Adrenal gland (tissue), 12 donors: ENCODE data around the gene SYDE1. TPM values are rescaled to one million over a fixed set of nuclear protein-coding genes. Genes with fewer than 3 reads are reported as not detected.

Experiments used
- DNase-seq, 7 donors: peaks; one replicate each; pipeline ENCODE4 v3.0.0-alpha.2; 2019 to 2020
- H3K27ac ChIP-seq, 5 donors: fragments of 200-600 bp; sonication (generic) in 4 of 5; 1 replicate in 3 of 5; 2 replicates in 2 of 5; pipeline versions ENCODE4 v1.5.1 to v1.8.0; 2016 to 2020; ENCODE audit warnings: mild to moderate bottlenecking in 1 of 5
- H3K27me3 ChIP-seq: fragments of 200-600 bp; 2 replicates; pipeline ENCODE4 v1.8.0; 2021
- H3K36me3 ChIP-seq, 2 donors: fragments of 200-600 bp; replicated peaks in 1 of 2; 1 replicate in 1 of 2; 2 replicates in 1 of 2; pipeline versions ENCODE4 v1.5.1 to v1.8.0; 2018 to 2022
- H3K4me1 ChIP-seq, 2 donors: fragments of 200-600 bp; replicated peaks in 1 of 2; 1 replicate in 1 of 2; 2 replicates in 1 of 2; pipeline versions ENCODE4 v1.5.1 to v1.8.0; 2018 to 2021
- H3K4me3 ChIP-seq, 4 donors: fragments of 200-600 bp; sonication (generic) in 3 of 4; one replicate each; pipeline ENCODE4 v1.5.1; 2016 to 2018
- H3K9me3 ChIP-seq, 3 donors: fragments of 200-600 bp; sonication (generic) in 1 of 3; replicated peaks in 1 of 3; 1 replicate in 2 of 3; 2 replicates in 1 of 3; pipeline versions ENCODE4 v1.5.1 to v1.8.0; 2016 to 2021
- POLR2A ChIP-seq, 2 donors: fragments of 450-650 bp; IDR thresholded peaks; one replicate each; pipeline ENCODE4 v1.6.1; 2017; ENCODE audit warnings: antibody characterized with exemption in 2 of 2, mild to moderate bottlenecking in 2 of 2, moderate library complexity in 1 of 2
- WGBS, 4 donors: extraction: QIAGEN DNeasy Blood & Tissue Kit in 2 of 4; methylation state at CpG; one replicate each; pipeline versions ENCODE4 v1.1.5 to v1.1.7; 2013 to 2017; 5-methylcytosine and 5-hydroxymethylcytosine counted together
- intact Hi-C, 2 donors: fragments of 100-400 bp; cut with DNase I; formaldehyde crosslinking; loops; one replicate each; pipeline versions ENCODE4 v1.14.1 to v1.15.0; 2022 to 2023
- polyA plus RNA-seq, 3 donors: library from polyadenylated mRNA; stranded (reverse); fragments of 200-250 nt in 2 of 3; fragments of 350-450 nt in 1 of 3; fragmentation: Illumina TruSeq in 1 of 3; extraction: RNeasy Lipid Tissue Mini Kit (QIAGEN cat#74804) in 1 of 3; gene quantifications; one replicate each; pipeline ENCODE4 v1.2.3, GENCODE V29; 2013 to 2014
- total RNA-seq, 9 donors: library from RNA; depleted of rRNA in 4 of 9; stranded (reverse); fragments of >200 nt in 4 of 9; fragments of 120-200 nt in 1 of 9; fragmentation: NEBNext Ultra II Directional in 1 of 9; extraction: Animal tissue kit (Norgen Biotek cat#: 25700) in 1 of 9; gene quantifications; one replicate each; pipeline versions ENCODE4 v1.1.0 to v1.2.4, GENCODE V29; 2013 to 2023
- TF ChIP-seq, protein P1 (sequence below), 6 experiments: fragments of 450-650 bp in 4 of 6; fragments of 200-600 bp in 2 of 6; sonication (generic) in 1 of 6; IDR thresholded peaks; 1 replicate in 5 of 6; 2 replicates in 1 of 6; pipeline versions ENCODE4 v1.5.1 to v1.8.0; 2016 to 2021; ENCODE audit warnings: antibody characterized with exemption in 6 of 6, mild to moderate bottlenecking in 2 of 6, moderate library complexity in 1 of 6
- donor health status: healthy with polysubstance abuse.
- donor health status: Bipolar disorder and iron deficiency.
- donor health status: DM: yes; HTN: yes; CAD: no.
- donor health status: DM: no; HTN: no; CAD: no.
- donor health status: DM: no; HTN: no; CAD: no.
- donor health status: DM: yes; HTN: yes; CAD: no.

Gene SYDE1
- total and polyA plus RNA-seq, 12 donors, result 2.5 to 45.1 (median 28.7) TPM

DNA sequence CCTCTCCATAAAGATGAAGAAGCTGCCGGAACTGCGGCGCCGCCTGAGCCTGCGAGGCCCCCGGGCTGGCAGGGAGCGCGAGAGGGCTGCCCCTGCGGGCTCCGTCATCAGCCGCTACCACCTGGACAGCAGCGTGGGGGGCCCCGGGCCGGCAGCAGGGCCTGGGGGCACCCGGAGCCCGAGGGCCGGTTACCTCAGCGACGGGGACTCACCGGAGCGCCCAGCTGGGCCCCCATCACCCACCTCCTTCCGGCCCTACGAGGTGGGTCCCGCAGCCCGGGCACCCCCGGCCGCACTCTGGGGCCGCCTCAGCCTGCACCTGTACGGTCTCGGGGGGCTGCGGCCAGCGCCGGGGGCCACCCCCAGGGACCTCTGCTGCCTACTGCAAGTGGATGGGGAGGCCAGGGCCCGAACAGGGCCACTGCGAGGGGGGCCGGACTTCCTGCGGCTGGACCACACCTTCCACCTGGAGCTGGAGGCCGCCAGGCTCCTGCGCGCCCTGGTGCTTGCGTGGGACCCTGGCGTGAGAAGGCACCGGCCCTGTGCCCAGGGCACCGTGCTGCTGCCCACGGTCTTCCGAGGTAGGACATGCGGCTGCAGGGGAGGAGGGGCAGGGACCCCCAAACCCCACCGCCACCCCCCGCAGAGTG lies 2.7 kb downstream of the SYDE1 start:
- intact Hi-C loops, result no loop called here
- Histone ChIP-seq H3K36me3 (peaks cover 0 to 42% of the 10 kb centered on the region in 2 donors), H3K27ac (no peak overlapping the region), H3K27me3 (no peaks in the 10 kb centered on the region), H3K4me3 (no peak overlapping the region), H3K4me1 (peaks cover 1 to 5% of the 10 kb centered on the region in 2 donors), H3K9me3 (no peaks in the 10 kb centered on the region)
- 91 to 95% (median 93%) methylated on average over 4 to 49 of the region's 49 CpGs for WGBS, 4 donors
- no peak for TF ChIP-seq POLR2A (IDR thresholded peaks at IDR 0.05)
- TF ChIP-seq, protein P1, sequence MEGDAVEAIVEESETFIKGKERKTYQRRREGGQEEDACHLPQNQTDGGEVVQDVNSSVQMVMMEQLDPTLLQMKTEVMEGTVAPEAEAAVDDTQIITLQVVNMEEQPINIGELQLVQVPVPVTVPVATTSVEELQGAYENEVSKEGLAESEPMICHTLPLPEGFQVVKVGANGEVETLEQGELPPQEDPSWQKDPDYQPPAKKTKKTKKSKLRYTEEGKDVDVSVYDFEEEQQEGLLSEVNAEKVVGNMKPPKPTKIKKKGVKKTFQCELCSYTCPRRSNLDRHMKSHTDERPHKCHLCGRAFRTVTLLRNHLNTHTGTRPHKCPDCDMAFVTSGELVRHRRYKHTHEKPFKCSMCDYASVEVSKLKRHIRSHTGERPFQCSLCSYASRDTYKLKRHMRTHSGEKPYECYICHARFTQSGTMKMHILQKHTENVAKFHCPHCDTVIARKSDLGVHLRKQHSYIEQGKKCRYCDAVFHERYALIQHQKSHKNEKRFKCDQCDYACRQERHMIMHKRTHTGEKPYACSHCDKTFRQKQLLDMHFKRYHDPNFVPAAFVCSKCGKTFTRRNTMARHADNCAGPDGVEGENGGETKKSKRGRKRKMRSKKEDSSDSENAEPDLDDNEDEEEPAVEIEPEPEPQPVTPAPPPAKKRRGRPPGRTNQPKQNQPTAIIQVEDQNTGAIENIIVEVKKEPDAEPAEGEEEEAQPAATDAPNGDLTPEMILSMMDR (IDR thresholded peaks at IDR 0.05), result no peak
- DNase-seq, result no peak

DNA sequence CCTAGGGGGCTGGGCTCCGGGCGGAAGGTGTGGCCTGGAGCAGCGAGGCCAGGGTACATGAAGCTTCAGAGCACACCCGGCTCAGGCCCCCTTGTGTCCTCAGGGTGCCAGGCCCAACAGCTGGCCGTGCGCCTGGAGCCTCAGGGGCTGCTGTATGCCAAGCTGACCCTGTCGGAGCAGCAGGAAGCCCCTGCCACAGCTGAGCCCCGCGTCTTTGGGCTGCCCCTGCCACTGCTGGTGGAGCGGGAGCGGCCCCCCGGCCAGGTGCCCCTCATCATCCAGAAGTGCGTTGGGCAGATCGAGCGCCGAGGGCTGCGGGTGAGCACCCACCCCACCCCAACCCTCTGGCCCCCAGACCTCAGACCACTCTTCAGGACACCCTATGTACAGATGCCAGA lies 3.2 kb downstream of the SYDE1 start:
- 89 to 98% (median 95%) methylated on average over 3 to 17 of the region's 17 CpGs for WGBS, 4 donors
- no peak for TF ChIP-seq POLR2A (IDR thresholded peaks at IDR 0.05)
- TF ChIP-seq, protein P1 (IDR thresholded peaks at IDR 0.05), result no peak
- H3K36me3 ChIP-seq, result peaks cover 0 to 47% of the 10 kb centered on the region in 2 donors
- H3K4me3 ChIP-seq, result no peak overlapping the region
- H3K27me3 ChIP-seq, result no peaks in the 10 kb centered on the region
- intact Hi-C loops, result no loop called here
- peaks cover 5 to 6% of the 10 kb centered on the region in 2 donors for H3K4me1 ChIP-seq
- H3K27ac ChIP-seq, result no peak overlapping the region
- DNase-seq, result no peak
- H3K9me3 ChIP-seq, result no peaks in the 10 kb centered on the region

DNA sequence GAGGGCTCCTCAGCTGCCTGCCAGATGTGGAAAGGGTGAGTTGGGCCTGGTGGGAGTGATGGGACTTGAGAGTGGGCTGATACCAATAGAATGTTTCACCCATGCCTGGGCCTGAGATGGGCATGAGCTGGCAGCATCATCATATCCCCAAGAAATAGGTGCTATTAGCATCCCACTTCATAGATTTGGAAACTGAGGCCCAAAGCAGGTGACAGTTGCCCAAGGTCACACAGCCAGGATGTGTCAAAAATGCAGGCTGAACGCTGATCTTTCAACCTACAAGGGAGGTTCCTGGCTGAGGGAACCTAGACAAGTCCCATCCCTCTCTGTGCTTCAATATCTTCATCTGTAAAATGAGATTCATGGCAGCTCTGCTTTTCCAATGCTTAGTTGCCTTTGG lies 4.6 kb downstream of the SYDE1 start:
- Histone ChIP-seq H3K4me1 (peaks cover 2 to 8% of the 10 kb centered on the region in 2 donors), H3K4me3 (no peak overlapping the region), H3K36me3 (peaks cover 0 to 60% of the 10 kb centered on the region in 2 donors), H3K27me3 (no peaks in the 10 kb centered on the region), H3K9me3 (no peaks in the 10 kb centered on the region), H3K27ac (no peak overlapping the region)
- WGBS, 4 donors, result 89 to 100% (median 97%) methylated on average over 1 of the region's 1 CpG
- no peak for DNase-seq
- intact Hi-C loops, result no loop called here
- no peak for TF ChIP-seq POLR2A (IDR thresholded peaks at IDR 0.05)
- TF ChIP-seq, protein P1 (IDR thresholded peaks at IDR 0.05), result no peak

DNA sequence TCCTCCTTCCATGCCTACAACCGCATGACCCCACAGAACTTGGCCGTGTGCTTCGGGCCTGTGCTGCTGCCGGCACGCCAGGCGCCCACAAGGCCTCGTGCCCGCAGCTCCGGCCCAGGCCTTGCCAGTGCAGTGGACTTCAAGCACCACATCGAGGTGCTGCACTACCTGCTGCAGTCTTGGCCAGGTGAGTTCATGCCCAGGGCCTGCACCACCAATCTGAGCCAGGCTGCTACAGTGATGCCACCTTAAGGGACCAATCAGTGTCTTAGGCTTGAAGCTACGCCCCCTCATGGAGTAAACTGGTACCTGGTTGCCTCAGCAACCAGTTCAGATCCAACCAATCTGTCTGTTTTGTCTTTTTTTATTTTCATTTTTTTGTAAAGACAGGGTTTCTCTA lies 5.2 kb downstream of the SYDE1 start:
- no peak for DNase-seq
- TF ChIP-seq, protein P1 (IDR thresholded peaks at IDR 0.05), result no peak
- no peak for TF ChIP-seq POLR2A (IDR thresholded peaks at IDR 0.05)
- Histone ChIP-seq H3K36me3 (peaks cover 0 to 66% of the 10 kb centered on the region in 2 donors), H3K27ac (no peak overlapping the region), H3K27me3 (no peaks in the 10 kb centered on the region), H3K4me1 (peaks cover 0 to 8% of the 10 kb centered on the region in 2 donors), H3K4me3 (no peak overlapping the region), H3K9me3 (no peaks in the 10 kb centered on the region)
- WGBS, 4 donors, result 94 to 98% (median 96%) methylated on average over 10 to 11 of the region's 11 CpGs
- intact Hi-C loops, result no loop called here
